HL-60 (cell line): ENCODE results near the gene FGF16.

Experiments used
- CTCF ChIP-seq: IDR thresholded peaks from one replicate; pipeline ENCODE4 v1.5.1; 2011; ENCODE audit warnings: low read length, control low read depth, inconsistent platforms; ENCODE audit not compliant: insufficient read depth
- GABPA ChIP-seq: IDR thresholded peaks from 2 replicates; pipeline ENCODE4 v1.6.1; 2012; ENCODE audit warnings: low read depth
- POLR2AphosphoS5 ChIP-seq: IDR thresholded peaks from 2 replicates; pipeline ENCODE4 v1.6.1; 2012; ENCODE audit warnings: low read depth
- REST ChIP-seq: IDR thresholded peaks from 2 replicates; pipeline ENCODE4 v1.6.1; 2012; ENCODE audit warnings: low read depth; ENCODE audit not compliant: insufficient replicate concordance
- SPI1 ChIP-seq: IDR thresholded peaks from 2 replicates; pipeline ENCODE4 v1.6.1; 2012; ENCODE audit warnings: low read depth, mild to moderate bottlenecking, borderline replicate concordance

GRCh38 chrX:77447653-77448569 lies 722 bp downstream of the FGF16 start:
- TF ChIP-seq POLR2AphosphoS5 (no peak), CTCF (no peak), REST (no peak), GABPA (no peak), SPI1 (no peak)
